C4-2B (cell line): ENCODE results near the gene HSPA5.

Experiments used
- ZFX ChIP-seq: fragments of 450-650 bp; IDR thresholded peaks from 2 replicates; pipeline ENCODE4 v1.6.1; 2017
- TF ChIP-seq, protein P1 (sequence below): fragments of 450-650 bp; conservative IDR thresholded peaks from 2 replicates; pipeline ENCODE4 v1.5.1; 2017; ENCODE audit warnings: mild to moderate bottlenecking

DNA sequence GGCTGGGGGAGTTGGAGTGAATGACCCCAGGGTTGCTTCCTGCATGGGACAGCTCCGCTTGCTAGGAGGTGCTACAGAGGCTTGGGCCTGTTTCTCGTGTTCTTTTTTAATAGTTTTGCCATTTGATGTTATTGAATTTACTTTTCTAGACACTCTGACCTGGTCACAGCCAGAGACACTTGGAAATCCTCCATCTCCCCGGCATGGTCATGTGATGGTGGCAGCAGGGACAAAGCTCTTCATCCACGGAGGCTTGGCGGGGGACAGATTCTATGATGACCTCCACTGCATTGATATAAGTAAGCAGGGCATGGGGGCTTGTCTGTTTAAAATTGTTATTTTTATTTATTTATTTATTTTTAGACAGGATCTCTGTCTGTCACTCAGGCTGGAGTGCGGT, 13.4 kb downstream of the HSPA5 start:
- TF ChIP-seq ZFX = no peak
- TF ChIP-seq, protein P1, sequence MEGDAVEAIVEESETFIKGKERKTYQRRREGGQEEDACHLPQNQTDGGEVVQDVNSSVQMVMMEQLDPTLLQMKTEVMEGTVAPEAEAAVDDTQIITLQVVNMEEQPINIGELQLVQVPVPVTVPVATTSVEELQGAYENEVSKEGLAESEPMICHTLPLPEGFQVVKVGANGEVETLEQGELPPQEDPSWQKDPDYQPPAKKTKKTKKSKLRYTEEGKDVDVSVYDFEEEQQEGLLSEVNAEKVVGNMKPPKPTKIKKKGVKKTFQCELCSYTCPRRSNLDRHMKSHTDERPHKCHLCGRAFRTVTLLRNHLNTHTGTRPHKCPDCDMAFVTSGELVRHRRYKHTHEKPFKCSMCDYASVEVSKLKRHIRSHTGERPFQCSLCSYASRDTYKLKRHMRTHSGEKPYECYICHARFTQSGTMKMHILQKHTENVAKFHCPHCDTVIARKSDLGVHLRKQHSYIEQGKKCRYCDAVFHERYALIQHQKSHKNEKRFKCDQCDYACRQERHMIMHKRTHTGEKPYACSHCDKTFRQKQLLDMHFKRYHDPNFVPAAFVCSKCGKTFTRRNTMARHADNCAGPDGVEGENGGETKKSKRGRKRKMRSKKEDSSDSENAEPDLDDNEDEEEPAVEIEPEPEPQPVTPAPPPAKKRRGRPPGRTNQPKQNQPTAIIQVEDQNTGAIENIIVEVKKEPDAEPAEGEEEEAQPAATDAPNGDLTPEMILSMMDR = no peak
